ENCODE data around the gene GPR62. TPM values are rescaled to one million over a fixed set of nuclear protein-coding genes. Genes with fewer than 3 reads are reported as not detected.

GPR62 gene
- total RNA-seq, 2 donors from 2014 or later = not detected

GRCh38 chr3:51963951-51964451, 8.8 kb downstream of the GPR62 start:
- no peaks in the 10 kb centered on the region for H3K36me3 ChIP-seq (replicated peaks in 1 of 2; ENCODE audit: insufficient read depth in 1 of 2, low read depth in 2 of 2)
- H3K27ac ChIP-seq = no peak overlapping the region
- no peaks in the 10 kb centered on the region for H3K27me3 ChIP-seq
- WGBS, 2 donors = 69 to 79% methylated on average over 9 to 12 of the region's 12 CpGs
- intact Hi-C loops (cut with DNase I) = no loop called here
- no peak for ATAC-seq
- no peak overlapping the region for H3K4me3 ChIP-seq
- no peak for DNase-seq
- no peak for TF ChIP-seq CTCF (IDR thresholded peaks at IDR 0.05)
- no peak for TF ChIP-seq POLR2A (IDR thresholded peaks at IDR 0.05)
- peaks cover 43% of the 10 kb centered on the region for H3K4me1 ChIP-seq
- H3K9me3 ChIP-seq = no peaks in the 10 kb centered on the region

GRCh38 chr3:51964521-51964920, 9.3 kb downstream of the GPR62 start:
- no peak for TF ChIP-seq POLR2A (IDR thresholded peaks at IDR 0.05)
- no peak for TF ChIP-seq CTCF (IDR thresholded peaks at IDR 0.05)
- ATAC-seq (no peak), DNase-seq (no peak)
- no peaks in the 10 kb centered on the region for H3K36me3 ChIP-seq (replicated peaks in 1 of 2; ENCODE audit: insufficient read depth in 1 of 2, low read depth in 2 of 2)
- intact Hi-C loops (cut with DNase I) = no loop called here
- H3K9me3 ChIP-seq = no peaks in the 10 kb centered on the region
- peaks cover 48% of the 10 kb centered on the region for H3K4me1 ChIP-seq
- WGBS, 2 donors = 83 to 84% methylated on average over 4 of the region's 4 CpGs
- no peak overlapping the region for H3K4me3 ChIP-seq
- H3K27me3 ChIP-seq = no peaks in the 10 kb centered on the region
- no peak overlapping the region for H3K27ac ChIP-seq

GRCh38 chr3:51966016-51966415, 10.8 kb downstream of the GPR62 start:
- H3K4me1 ChIP-seq = peaks cover 63% of the 10 kb centered on the region
- TF ChIP-seq CTCF (IDR thresholded peaks at IDR 0.05) (no peak), POLR2A (IDR thresholded peaks at IDR 0.05) (no peak)
- ATAC-seq (no peak), DNase-seq (no peak)
- H3K27ac ChIP-seq = no peak overlapping the region
- WGBS, 2 donors = 80% methylated on average over 2 of the region's 2 CpGs
- no peaks in the 10 kb centered on the region for H3K36me3 ChIP-seq (replicated peaks in 1 of 2; ENCODE audit: insufficient read depth in 1 of 2, low read depth in 2 of 2)
- H3K4me3 ChIP-seq = no peak overlapping the region
- no peaks in the 10 kb centered on the region for H3K9me3 ChIP-seq
- no peaks in the 10 kb centered on the region for H3K27me3 ChIP-seq
- intact Hi-C loops (cut with DNase I) = no loop called here

- 74 to 90% methylated on average over 2 to 4 of the region's 5 CpGs for WGBS, 2 donors
- ATAC-seq (no peak), DNase-seq (no peak)
- Histone ChIP-seq H3K36me3 (replicated peaks in 1 of 2; ENCODE audit: insufficient read depth in 1 of 2, low read depth in 2 of 2) (no peaks in the 10 kb centered on the region), H3K27me3 (no peaks in the 10 kb centered on the region), H3K9me3 (no peaks in the 10 kb centered on the region), H3K27ac (peak overlapping the region in 3 of 4 donors; percentile 77 to 91 (median 83)), H3K4me1 (peaks cover 67% of the 10 kb centered on the region), H3K4me3 (peak overlapping the region in 1 of 2 donors; percentile 42)
- intact Hi-C loops (cut with DNase I) = no loop called here
- TF ChIP-seq CTCF (IDR thresholded peaks at IDR 0.05) (no peak), POLR2A (IDR thresholded peaks at IDR 0.05) (no peak)
Measured at GRCh38 chr3:51966486-51966885, 11.3 kb downstream of the GPR62 start.

- H3K9me3 ChIP-seq = no peaks in the 10 kb centered on the region
- no peaks in the 10 kb centered on the region for H3K27me3 ChIP-seq
- no peak for TF ChIP-seq POLR2A (IDR thresholded peaks at IDR 0.05)
- TF ChIP-seq CTCF (IDR thresholded peaks at IDR 0.05) = no peak
- intact Hi-C loops (cut with DNase I) = no loop called here
- H3K36me3 ChIP-seq (replicated peaks in 1 of 2; ENCODE audit: insufficient read depth in 1 of 2, low read depth in 2 of 2) = no peaks in the 10 kb centered on the region
- H3K27ac ChIP-seq = peak overlapping the region; percentile 75 to 91 (median 80)
- peaks cover 64% of the 10 kb centered on the region for H3K4me1 ChIP-seq
- peak overlapping the region in 1 of 2 donors; percentile 42 for H3K4me3 ChIP-seq
- DNase-seq (peak in 1 of 4 donors; percentile 35), ATAC-seq (peak; percentile 16)
- WGBS, 2 donors = 5 to 26% methylated on average over 4 to 30 of the region's 33 CpGs
Measured at GRCh38 chr3:51966922-51967383, 11.8 kb downstream of the GPR62 start.
